GM20000 (cell line): ENCODE results near the gene PARVB.

Experiments used
- DNase-seq: peaks from one replicate; pipeline ENCODE4 v3.0.0; 2012; ENCODE audit warnings: low spot score
- TF ChIP-seq, protein P1 (sequence below): IDR thresholded peaks from 2 replicates; pipeline ENCODE4 v1.5.1; 2012; ENCODE audit warnings: mild to moderate bottlenecking, control low read depth; ENCODE audit errors: extremely low read depth, missing control alignments

Gene PARVB

GRCh38 chr22:43994006-43994405, 30.1 kb upstream of the PARVB start:
- TF ChIP-seq, protein P1, sequence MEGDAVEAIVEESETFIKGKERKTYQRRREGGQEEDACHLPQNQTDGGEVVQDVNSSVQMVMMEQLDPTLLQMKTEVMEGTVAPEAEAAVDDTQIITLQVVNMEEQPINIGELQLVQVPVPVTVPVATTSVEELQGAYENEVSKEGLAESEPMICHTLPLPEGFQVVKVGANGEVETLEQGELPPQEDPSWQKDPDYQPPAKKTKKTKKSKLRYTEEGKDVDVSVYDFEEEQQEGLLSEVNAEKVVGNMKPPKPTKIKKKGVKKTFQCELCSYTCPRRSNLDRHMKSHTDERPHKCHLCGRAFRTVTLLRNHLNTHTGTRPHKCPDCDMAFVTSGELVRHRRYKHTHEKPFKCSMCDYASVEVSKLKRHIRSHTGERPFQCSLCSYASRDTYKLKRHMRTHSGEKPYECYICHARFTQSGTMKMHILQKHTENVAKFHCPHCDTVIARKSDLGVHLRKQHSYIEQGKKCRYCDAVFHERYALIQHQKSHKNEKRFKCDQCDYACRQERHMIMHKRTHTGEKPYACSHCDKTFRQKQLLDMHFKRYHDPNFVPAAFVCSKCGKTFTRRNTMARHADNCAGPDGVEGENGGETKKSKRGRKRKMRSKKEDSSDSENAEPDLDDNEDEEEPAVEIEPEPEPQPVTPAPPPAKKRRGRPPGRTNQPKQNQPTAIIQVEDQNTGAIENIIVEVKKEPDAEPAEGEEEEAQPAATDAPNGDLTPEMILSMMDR: no peak

DNA sequence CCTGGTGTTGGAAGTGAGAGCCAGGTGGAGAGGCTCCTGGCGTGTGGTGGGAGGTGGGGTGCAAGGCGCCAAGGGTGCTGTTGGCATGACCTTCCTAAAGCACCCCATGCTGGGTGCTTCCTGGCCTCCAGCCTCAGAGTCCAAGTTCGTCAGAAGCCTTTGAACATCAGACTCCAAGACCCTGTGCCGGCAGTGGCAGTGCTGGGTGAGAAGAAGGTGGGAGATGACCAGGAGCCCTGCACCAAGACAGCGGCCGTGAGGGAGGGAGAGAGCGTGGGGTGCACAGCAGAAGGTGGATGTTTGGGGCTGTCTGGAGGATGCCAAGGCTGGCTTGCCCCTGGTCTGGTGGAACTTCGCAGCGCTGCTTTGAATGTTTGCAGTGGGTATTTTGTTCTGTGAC, 29.7 kb upstream of the PARVB start:
- DNase-seq: no peak
- TF ChIP-seq, protein P1: no peak

More at GRCh38 chr22:43994006-43994405, 30.1 kb upstream of the PARVB start:
- DNase-seq: no peak

DNA sequence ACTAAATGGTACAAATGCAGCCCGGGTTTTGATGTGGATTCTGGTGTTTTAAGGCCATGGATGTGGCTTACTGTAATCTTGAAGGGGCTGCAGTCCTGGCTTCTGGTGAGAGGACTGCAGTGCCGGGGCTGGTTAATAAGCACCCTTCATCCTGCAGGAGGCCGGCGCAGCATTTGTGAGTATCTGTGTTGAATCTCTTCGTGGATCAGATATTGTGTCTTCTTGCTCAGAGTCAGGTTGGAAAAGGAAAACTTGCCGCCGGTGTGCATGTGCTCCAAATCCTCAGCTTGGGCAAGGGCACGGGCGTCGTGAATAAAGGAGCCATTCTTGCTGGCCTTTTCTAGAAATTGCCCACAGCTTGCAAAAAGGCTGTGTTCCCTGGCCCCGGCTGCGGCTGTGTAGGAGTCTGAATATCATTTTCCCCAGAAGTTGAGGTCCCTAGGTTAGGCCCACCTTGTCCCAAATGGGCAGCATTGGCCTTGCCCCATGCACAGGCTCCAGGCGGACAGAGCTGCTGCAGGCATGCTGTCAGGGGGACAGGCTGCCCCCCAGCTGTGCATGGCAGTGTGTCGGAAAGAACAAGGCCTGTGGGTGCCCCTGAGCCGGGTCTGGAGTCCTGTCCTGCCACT, 28.9 kb upstream of the PARVB start:
- TF ChIP-seq, protein P1: no peak
- no peak for DNase-seq

DNA sequence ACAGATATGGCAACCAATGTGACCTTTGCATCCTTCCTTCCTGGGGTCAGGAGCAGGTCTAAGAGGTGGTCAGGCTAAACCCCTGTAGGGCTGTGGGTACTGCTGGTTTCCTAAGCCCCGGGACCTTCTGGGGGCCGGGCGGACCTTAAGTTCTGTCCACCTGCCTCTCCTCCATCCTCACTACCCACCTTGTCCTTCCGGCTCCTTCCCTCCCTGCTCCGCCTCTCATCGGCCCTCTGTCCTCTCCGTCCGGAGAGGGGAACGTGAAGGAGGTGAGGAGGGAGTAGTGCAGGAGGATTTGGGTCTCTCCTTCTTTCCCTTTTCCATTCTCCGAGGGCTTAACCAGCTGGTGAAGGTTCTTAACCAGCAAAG, 28.3 kb upstream of the PARVB start:
- TF ChIP-seq, protein P1: no peak
- peak; percentile 19 for DNase-seq

GRCh38 chr22:43996170-43996980, 27.7 kb upstream of the PARVB start:
- TF ChIP-seq, protein P1: no peak
- DNase-seq: peak; percentile 82

DNA sequence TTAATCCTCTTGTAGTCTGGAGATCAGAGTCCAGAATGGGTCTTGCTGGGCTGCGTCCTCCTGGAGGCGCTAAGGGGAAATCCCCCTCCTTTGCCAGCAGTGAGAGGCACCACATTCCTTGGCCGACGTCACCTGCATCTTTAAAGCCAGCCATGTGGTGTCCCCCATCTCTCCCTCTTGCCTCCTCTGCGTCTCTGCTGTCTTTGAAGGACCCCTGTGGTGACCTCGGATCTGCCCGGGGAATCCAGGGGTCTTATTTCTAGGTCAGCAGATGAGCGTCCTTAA, 27.2 kb upstream of the PARVB start:
- no peak for DNase-seq
- TF ChIP-seq, protein P1: no peak

DNA sequence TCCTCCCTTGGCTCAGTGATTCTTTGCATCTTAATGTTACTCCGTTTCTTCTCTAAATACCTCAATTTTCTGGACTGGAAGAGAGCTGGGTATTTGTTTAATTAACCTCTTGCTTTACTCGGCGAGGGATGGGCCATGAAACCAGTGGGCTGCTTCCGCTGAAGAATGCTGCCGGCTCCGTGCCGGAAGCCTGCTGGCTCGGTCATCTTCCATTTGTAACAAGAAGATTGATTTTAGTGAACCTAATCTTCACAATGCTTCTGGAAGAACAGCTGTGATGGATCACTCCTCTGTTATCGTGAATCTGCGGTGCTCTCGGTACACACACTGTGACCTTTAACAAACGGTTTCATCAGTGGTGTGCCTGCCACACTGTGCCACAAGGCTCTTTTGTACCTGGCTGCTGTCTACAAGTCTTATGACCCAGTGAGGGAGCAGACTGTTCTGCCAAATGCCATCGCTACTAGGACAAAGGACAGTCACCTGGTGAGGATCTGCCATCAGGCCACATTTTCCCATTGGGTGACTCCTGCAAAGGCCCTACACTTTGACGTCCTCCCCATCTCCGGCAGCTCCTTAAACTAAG, 25.3 kb upstream of the PARVB start:
- TF ChIP-seq, protein P1: no peak
- DNase-seq: no peak
